Endothelial cell of umbilical vein (primary cell): ENCODE measurements around the gene TXNDC9. TPM values are rescaled to one million over a fixed set of nuclear protein-coding genes. Genes with fewer than 3 reads are reported as not detected.

Source experiments
- BruUV-seq: library from RNA; stranded (reverse); fragments of 400-500 nt; replicated peaks from 2 replicates; lab custom pipeline; 2021; lab: Mats Ljungman, UMichigan
- CTCF ChIA-PET: fragments of 300-600, 350-600 bp; sonication (Branson Sonifier 250); formaldehyde crosslinking; loops from one replicate; lab custom pipeline; 2021; ENCODE audit warnings: antibody characterized with exemption, inconsistent platforms; lab: Charles Lee
- POLR2A ChIA-PET: fragments of 300-600, 350-600 bp; sonication (Branson Sonifier 250); formaldehyde crosslinking; loops from one replicate; lab custom pipeline; 2021; ENCODE audit warnings: antibody characterized with exemption, inconsistent platforms; lab: Charles Lee
- DNase-seq: peaks from one replicate; pipeline ENCODE4 v3.0.0-alpha.2; 2011; ENCODE audit warnings: low read depth, low spot score
- FAIRE-seq: peaks from 2 replicates; lab custom pipeline; 2011; peaks lifted over from hg19 to GRCh38; lab: Jason Lieb, UNC
- H2AFZ ChIP-seq: 2 replicates; pipeline ENCODE4 v1.6.0; 2012; ENCODE audit warnings: low read depth, low read length, control low read depth, inconsistent platforms
- H3K27ac ChIP-seq: 2 replicates; pipeline ENCODE4 v1.5.1; 2011; ENCODE audit warnings: low read depth, mild to moderate bottlenecking, control low read depth, low read length, moderate library complexity; ENCODE audit not compliant: insufficient read depth
- H3K27me3 ChIP-seq, 2 experiments: 2 replicates each; pipeline versions ENCODE4 v1.6.0 to v1.6.1; 2011; ENCODE audit warnings: low read length in 2 of 2, mixed read lengths in 1 of 2; ENCODE audit not compliant: control insufficient read depth in 2 of 2, insufficient read depth in 2 of 2
- H3K36me3 ChIP-seq, 2 experiments: 2 replicates in 1 of 2; 3 replicates in 1 of 2; pipeline ENCODE4 v1.5.1; 2011; ENCODE audit warnings: low read length in 2 of 2, mild to moderate bottlenecking in 1 of 2, moderate library complexity in 1 of 2; ENCODE audit not compliant: control insufficient read depth in 2 of 2, insufficient read depth in 2 of 2; ENCODE audit errors: extremely low read depth in 1 of 2
- H3K4me1 ChIP-seq: 3 replicates; pipeline ENCODE4 v1.5.1; 2011; ENCODE audit warnings: mild to moderate bottlenecking, low read length; ENCODE audit not compliant: control insufficient read depth, insufficient read depth; ENCODE audit errors: extremely low read depth
- H3K4me2 ChIP-seq: 2 replicates; pipeline ENCODE4 v1.6.1; 2011; ENCODE audit warnings: low read length, control low read depth, mixed read lengths; ENCODE audit not compliant: insufficient read depth
- H3K4me3 ChIP-seq, 3 experiments: fragments of 200-600 bp in 1 of 3; sonication (generic), shearing (Covaris generic) in 1 of 3; replicated peaks in 1 of 3; 2 replicates each; pipeline ENCODE4 v1.5.1; 2011 to 2016; ENCODE audit warnings: control low read depth in 3 of 3, low read length in 3 of 3, mild to moderate bottlenecking in 2 of 3, inconsistent platforms in 1 of 3, low read depth in 1 of 3, moderate library complexity in 1 of 3; ENCODE audit not compliant: insufficient read depth in 1 of 3
- H3K79me2 ChIP-seq: 2 replicates; pipeline ENCODE4 v1.6.0; 2012; ENCODE audit warnings: low read length, inconsistent platforms; ENCODE audit not compliant: control insufficient read depth, insufficient read depth
- H3K9ac ChIP-seq: replicated peaks from 2 replicates; pipeline ENCODE3; 2011; ENCODE audit warnings: low read length, control low read depth; ENCODE audit not compliant: insufficient read depth; ENCODE audit errors: extremely low read depth
- H3K9me1 ChIP-seq: replicated peaks from 3 replicates; pipeline ENCODE4 v1.6.0; 2011; ENCODE audit warnings: mild to moderate bottlenecking, low read length; ENCODE audit not compliant: control insufficient read depth, insufficient read depth; ENCODE audit errors: extremely low read depth
- H3K9me3 ChIP-seq: replicated peaks from 2 replicates; pipeline ENCODE4 v1.5.1; 2012; ENCODE audit warnings: low read length, inconsistent platforms; ENCODE audit not compliant: control insufficient read depth, insufficient read depth
- H4K20me1 ChIP-seq: replicated peaks from 2 replicates; pipeline ENCODE3; 2011; ENCODE audit warnings: mild to moderate bottlenecking, low read length; ENCODE audit not compliant: control insufficient read depth, insufficient read depth; ENCODE audit errors: extremely low read depth
- CTCF ChIP-seq, 2 donors: IDR thresholded peaks; 1 replicate in 1 of 2; 2 replicates in 1 of 2; pipeline ENCODE4 v1.5.1; 2011; ENCODE audit warnings: low read length in 2 of 2, mild to moderate bottlenecking in 2 of 2, moderate library complexity in 2 of 2, control low read depth in 1 of 2, inconsistent platforms in 1 of 2, low read depth in 1 of 2; ENCODE audit not compliant: insufficient read depth in 1 of 2; ENCODE audit errors: extremely low read depth in 1 of 2
- EZH2 ChIP-seq: IDR thresholded peaks from 2 replicates; pipeline ENCODE4 v1.6.1; 2012; ENCODE audit warnings: borderline replicate concordance, low read depth, mild to moderate bottlenecking, moderate library complexity, low read length, inconsistent platforms; ENCODE audit not compliant: severe bottlenecking
- FOS ChIP-seq: IDR thresholded peaks from 2 replicates; pipeline ENCODE4 v1.6.1; 2011; ENCODE audit warnings: mild to moderate bottlenecking, low read length, moderate library complexity, borderline replicate concordance; ENCODE audit not compliant: insufficient read depth
- GATA2 ChIP-seq: IDR thresholded peaks from 2 replicates; pipeline ENCODE4 v1.7.0; 2011; ENCODE audit warnings: low read depth, mild to moderate bottlenecking, moderate library complexity, mixed read lengths, low read length; ENCODE audit not compliant: insufficient read length, insufficient read depth
- JUN ChIP-seq: IDR thresholded peaks from 2 replicates; pipeline ENCODE4 v1.6.1; 2011; ENCODE audit warnings: borderline replicate concordance, low read depth; ENCODE audit not compliant: insufficient read length, insufficient read depth
- MAX ChIP-seq: IDR thresholded peaks from 2 replicates; pipeline ENCODE4 v1.6.1; 2011; ENCODE audit not compliant: insufficient read depth, insufficient read length
- MYC ChIP-seq: IDR thresholded peaks from one replicate; pipeline ENCODE4 v1.6.1; 2011; ENCODE audit warnings: mild to moderate bottlenecking, low read depth, low read length
- POLR2A ChIP-seq: IDR thresholded peaks from 2 replicates; pipeline ENCODE4 v1.6.1; 2012; ENCODE audit warnings: low read depth, mild to moderate bottlenecking, control low read depth, low read length
- POLR2AphosphoS5 ChIP-seq: IDR thresholded peaks from 2 replicates; pipeline ENCODE4 v1.6.1; 2012; ENCODE audit warnings: low read depth, mild to moderate bottlenecking, control low read depth, low read length, moderate library complexity; ENCODE audit not compliant: insufficient read depth
- dilution Hi-C: fragments of 300-500 bp; cut with MboI; formaldehyde crosslinking; loops from one replicate; pipeline ENCODE4 v1.15.0; 2019; ENCODE audit warnings: low sequenced_read_pairs; ENCODE audit not compliant: extremely low pct_ligation_motif_present
- intact Hi-C: fragments of 100-400 bp; cut with micrococcal nuclease; formaldehyde crosslinking; loops from one replicate; pipeline ENCODE4 v1.10.0; 2022
- polyA plus RNA-seq, 4 experiments: library from polyadenylated mRNA; depleted of rRNA in 3 of 4; stranded (reverse) in 3 of 4; unstranded in 1 of 4; fragments of >200 nt; gene quantifications; 2 replicates each; pipeline versions ENCODE4 v1.2.1 to v1.2.3, GENCODE V29; 2011 to 2012; ENCODE audit warnings: missing spikeins in 1 of 4
- total RNA-seq: library from RNA; stranded (reverse); gene quantifications from 2 replicates; pipeline ENCODE4 v1.2.3, GENCODE V29; 2021

TXNDC9 gene
- total and polyA plus RNA-seq, 2 donors (not counting 3 experiments of a cell fraction or from before 2014, with no cell fraction given) = 18.6 to 45.8 TPM

GRCh38 chr2:99348173-99348572 is 12.0 kb upstream of the TXNDC9 start:
- dilution Hi-C loops = no loop called here
- peaks cover 5% of the 10 kb centered on the region for H4K20me1 ChIP-seq
- POLR2A ChIA-PET = interaction anchor here (0.7 kb wide), 1 partner anchor 15 kb away, joined by 4 read pairs; no protein-coding TSS in a partner anchor

More at GRCh38 chr2:99348173-99348572, 12.0 kb upstream of the TXNDC9 start:
- CTCF ChIA-PET = interaction anchor here (1.0 to 1.8 kb wide), 2 partner anchors 9 to 11 kb away, joined by 3 to 9 read pairs; partner anchors contain the start of gene EIF5B
- H3K27ac ChIP-seq = no peak overlapping the region
- no peaks in the 10 kb centered on the region for H3K36me3 ChIP-seq
- H3K4me2 ChIP-seq = no peak overlapping the region
- no peak for FAIRE-seq
- no peak for DNase-seq
- no TSS peak for BruUV-seq
- H3K9ac ChIP-seq = no peak overlapping the region
- no peak overlapping the region for H3K4me3 ChIP-seq
- H2AFZ ChIP-seq = no peak overlapping the region
- intact Hi-C loops = no loop called here
- H3K9me1 ChIP-seq = no peaks in the 10 kb centered on the region
- peaks cover 97% of the 10 kb centered on the region for H3K79me2 ChIP-seq
- no peaks in the 10 kb centered on the region for H3K27me3 ChIP-seq
- no peaks in the 10 kb centered on the region for H3K4me1 ChIP-seq
- TF ChIP-seq EZH2 = no peak
- TF ChIP-seq MYC = no peak
- no peak for TF ChIP-seq FOS
- TF ChIP-seq GATA2 = no peak
- no peak for TF ChIP-seq MAX
- TF ChIP-seq POLR2AphosphoS5 = no peak
- no peak for TF ChIP-seq JUN
- TF ChIP-seq POLR2A = no peak
- no peak for TF ChIP-seq CTCF (IDR thresholded peaks at IDR 0.05; ENCODE audit: extremely low read depth in 1 of 2, insufficient read depth in 1 of 2, low read depth in 1 of 2, low read length in 2 of 2)
- H3K9me3 ChIP-seq = no peaks in the 10 kb centered on the region
